Measurements from ENCODE around the gene SOCS6. TPM values are rescaled to one million over a fixed set of nuclear protein-coding genes. Genes with fewer than 3 reads are reported as not detected.
A peak's percentile ranks its signal among the peaks of the same experiment; 100 is the strongest.

SOCS6 gene
- total RNA-seq, 1 experiment from 2014 or later = 53.4 TPM

DNA sequence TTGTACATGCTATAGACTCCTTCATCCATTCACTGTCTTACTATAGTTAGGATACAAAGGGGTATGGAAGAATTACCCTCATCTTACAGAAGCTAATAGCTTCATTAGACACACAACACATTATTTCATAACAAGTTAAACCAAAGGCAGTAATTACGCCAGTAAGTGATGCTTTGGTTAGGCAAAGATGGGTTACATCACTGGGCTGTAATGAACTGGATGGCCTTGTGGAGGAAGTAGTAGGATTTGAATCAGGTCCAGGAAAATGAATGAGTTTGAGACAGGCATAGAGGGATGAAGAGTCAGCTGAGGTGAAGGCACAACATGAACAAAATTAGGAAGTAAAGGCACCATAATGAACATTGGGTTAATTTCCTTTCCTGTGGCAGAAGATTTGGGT, 80.1 kb downstream of the SOCS6 start (continued):
- TF ChIP-seq, protein P1, sequence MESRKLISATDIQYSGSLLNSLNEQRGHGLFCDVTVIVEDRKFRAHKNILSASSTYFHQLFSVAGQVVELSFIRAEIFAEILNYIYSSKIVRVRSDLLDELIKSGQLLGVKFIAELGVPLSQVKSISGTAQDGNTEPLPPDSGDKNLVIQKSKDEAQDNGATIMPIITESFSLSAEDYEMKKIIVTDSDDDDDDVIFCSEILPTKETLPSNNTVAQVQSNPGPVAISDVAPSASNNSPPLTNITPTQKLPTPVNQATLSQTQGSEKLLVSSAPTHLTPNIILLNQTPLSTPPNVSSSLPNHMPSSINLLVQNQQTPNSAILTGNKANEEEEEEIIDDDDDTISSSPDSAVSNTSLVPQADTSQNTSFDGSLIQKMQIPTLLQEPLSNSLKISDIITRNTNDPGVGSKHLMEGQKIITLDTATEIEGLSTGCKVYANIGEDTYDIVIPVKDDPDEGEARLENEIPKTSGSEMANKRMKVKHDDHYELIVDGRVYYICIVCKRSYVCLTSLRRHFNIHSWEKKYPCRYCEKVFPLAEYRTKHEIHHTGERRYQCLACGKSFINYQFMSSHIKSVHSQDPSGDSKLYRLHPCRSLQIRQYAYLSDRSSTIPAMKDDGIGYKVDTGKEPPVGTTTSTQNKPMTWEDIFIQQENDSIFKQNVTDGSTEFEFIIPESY (IDR thresholded peaks at IDR 0.05; ENCODE audit: extremely low read depth, insufficient replicate concordance, low read length) = no peak
- TF ChIP-seq SRF (IDR thresholded peaks at IDR 0.05; ENCODE audit: low read depth) (no peak), RAD21 (IDR thresholded peaks at IDR 0.05; ENCODE audit: low read depth) (no peak), SP1 (IDR thresholded peaks at IDR 0.05; ENCODE audit: low read depth) (no peak)

DNA sequence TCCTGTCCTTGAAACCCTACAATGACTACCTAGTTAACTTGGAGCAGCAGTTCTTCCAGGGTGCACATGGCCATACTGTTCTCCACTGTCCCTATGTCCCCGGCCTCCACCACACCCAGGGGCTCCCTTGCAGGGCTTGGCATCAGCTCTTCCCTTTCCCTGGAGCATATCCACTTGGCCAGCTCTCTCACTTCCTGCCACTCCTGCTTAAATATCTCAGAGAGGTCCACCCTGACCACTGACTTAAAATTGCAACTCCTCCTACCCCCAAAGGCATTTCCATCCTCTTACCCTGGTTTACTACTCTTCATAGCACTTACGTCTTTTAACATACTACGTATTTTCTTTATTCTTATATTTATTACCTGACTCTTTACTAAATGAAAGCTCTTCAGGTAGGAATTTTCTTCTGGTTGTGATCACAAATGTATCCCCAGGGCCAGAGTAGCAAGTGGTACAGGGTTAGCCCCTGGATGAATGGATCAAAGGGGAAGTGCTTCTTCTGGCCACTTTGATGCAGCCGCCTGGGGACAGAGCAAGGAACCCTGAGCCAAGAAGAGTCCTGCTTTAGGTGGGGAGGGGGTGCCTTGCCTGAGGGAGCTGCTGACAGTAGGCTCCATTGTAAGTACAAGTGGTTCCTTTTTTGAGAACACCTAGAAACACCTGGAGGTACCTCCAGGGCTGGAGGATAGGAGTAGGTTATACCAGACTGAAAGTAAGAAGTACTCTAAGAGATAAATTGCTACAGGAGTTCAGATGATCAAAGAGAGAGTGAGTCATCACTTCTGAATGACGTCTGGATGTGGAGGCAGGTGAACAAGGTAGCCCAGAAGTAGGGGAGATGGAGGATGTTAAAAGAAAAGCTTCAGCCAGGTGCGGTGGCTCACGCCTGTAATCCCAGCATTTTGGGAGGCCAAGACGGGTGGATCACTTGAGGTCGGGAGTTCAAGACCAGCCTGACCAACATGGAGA, 82.2 kb downstream of the SOCS6 start:
- POLR2A ChIA-PET = interaction anchor here (1.0 to 4.9 kb wide), 7 partner anchors 8 to 84 kb away, joined by 3 to 50 read pairs (median 15); no protein-coding TSS in a partner anchor
- no peaks in the 10 kb centered on the region; a peak in 1 of 4 replicates for H3K36me3 ChIP-seq (ENCODE audit: control insufficient read depth in 1 of 2, insufficient read depth in 2 of 2, low read length in 2 of 2)
- H2AFZ ChIP-seq (ENCODE audit: low read depth, low read length, poor library complexity, severe bottlenecking) = no peak overlapping the region
- peak overlapping the region; percentile 69 for H3K4me2 ChIP-seq (ENCODE audit: low read length)
- H3K27ac ChIP-seq (ENCODE audit: low read depth, low read length) = peak overlapping the region; percentile 92
- H3K9me2 ChIP-seq (ENCODE audit: insufficient read depth) = no peaks in the 10 kb centered on the region
- RAD21 ChIA-PET (ENCODE audit: low non-redundant PET in 1 of 2, low total read pairs in 2 of 2, uncharacterized antibody in 2 of 2, unreplicated experiment in 2 of 2) = interaction anchor here in 1 of 2 experiments (1.2 kb wide), 1 partner anchor 51 kb away, joined by 4 read pairs; no protein-coding TSS in a partner anchor
- no peaks in the 10 kb centered on the region for H3K27me3 ChIP-seq (ENCODE audit: insufficient read depth, low read length)
- H4K20me1 ChIP-seq (ENCODE audit: insufficient read depth) = no peaks in the 10 kb centered on the region
- no TSS peak for BruUV-seq (replicated peaks)
- H3K4me3 ChIP-seq (replicated peaks in 1 of 2; ENCODE audit: low read depth in 1 of 2, low read length in 2 of 2) = peak overlapping the region in 1 of 2 experiments; percentile 34; a peak in 2 of 4 replicates
- peak; percentile 74 for ATAC-seq
- H3K9me3 ChIP-seq (ENCODE audit: control insufficient read depth in 1 of 2, insufficient read depth in 1 of 2, low read depth in 1 of 2, low read length in 2 of 2) = no peaks in the 10 kb centered on the region
- TF ChIP-seq TCF7L2 (IDR thresholded peaks at IDR 0.05; ENCODE audit: borderline replicate concordance, extremely low read depth, insufficient read depth, insufficient read length) = peak; percentile 95
- no peak for TF ChIP-seq EGR1 (IDR thresholded peaks at IDR 0.05; ENCODE audit: low read depth)
- DNase-seq (ENCODE audit: low read depth, low spot score) = peak; percentile 86
- H3K4me1 ChIP-seq (ENCODE audit: control insufficient read depth in 1 of 2, insufficient read depth in 2 of 2, low read length in 2 of 2) = peaks cover 88 to 95% of the 10 kb centered on the region in 2 experiments
- H3K9ac ChIP-seq (ENCODE audit: low read length) = peak overlapping the region; percentile 72
- H3K79me2 ChIP-seq (ENCODE audit: insufficient read depth, low read length) = no peaks in the 10 kb centered on the region
- intact Hi-C loops (cut with micrococcal nuclease) = loop anchor here (2.0 to 5.0 kb wide), 2 partner anchors 52 to 189 kb away; no protein-coding TSS in a partner anchor
- CTCF ChIA-PET = interaction anchor here (1.2 to 1.8 kb wide), 3 partner anchors 9 to 176 kb away, joined by 3 to 7 read pairs (median 3); no protein-coding TSS in a partner anchor

Measured in HCT116 (cell line).